GM12873 (cell line): ENCODE data around the gene CFD.

ENCODE experiments used
- TF ChIP-seq, protein P1 (sequence below): IDR thresholded peaks from 2 replicates; pipeline ENCODE4 v1.5.1; 2012; ENCODE audit warnings: low read depth, mild to moderate bottlenecking, moderate library complexity, low read length, control low read depth; ENCODE audit not compliant: insufficient read depth; ENCODE audit errors: missing control alignments

The CFD gene

DNA sequence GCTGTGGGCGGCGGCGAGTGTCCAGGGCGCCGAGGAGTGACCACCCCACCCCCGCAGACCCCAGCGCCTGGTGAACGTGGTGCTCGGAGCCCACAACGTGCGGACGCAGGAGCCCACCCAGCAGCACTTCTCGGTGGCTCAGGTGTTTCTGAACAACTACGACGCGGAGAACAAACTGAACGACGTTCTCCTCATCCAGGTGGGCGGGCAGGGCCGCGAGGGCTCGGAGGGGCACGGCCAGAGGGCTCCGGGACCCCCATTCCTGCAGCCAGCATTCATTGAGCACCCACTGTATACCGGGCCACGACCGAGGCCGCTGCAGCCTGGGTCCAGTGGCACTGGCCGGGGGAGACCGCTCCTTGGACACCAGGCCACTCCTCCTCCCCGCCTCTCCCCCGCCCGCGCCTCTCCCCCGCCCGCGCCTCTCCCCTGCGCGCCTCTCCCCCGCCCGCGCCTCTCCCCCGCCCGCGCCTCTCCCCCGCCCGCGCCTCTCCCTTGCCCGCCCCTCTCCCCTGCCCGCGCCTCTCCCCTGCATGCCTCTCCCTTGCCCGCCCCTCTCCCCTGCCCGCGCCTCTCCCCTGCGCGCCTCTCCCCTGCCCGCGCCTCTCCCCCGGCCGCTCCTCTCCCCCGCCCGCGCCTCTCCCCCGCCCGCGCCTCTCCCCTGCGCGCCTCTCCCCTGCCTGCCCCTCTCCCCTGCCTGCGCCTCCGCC is 15.5 kb upstream of the CFD start:
- TF ChIP-seq, protein P1, sequence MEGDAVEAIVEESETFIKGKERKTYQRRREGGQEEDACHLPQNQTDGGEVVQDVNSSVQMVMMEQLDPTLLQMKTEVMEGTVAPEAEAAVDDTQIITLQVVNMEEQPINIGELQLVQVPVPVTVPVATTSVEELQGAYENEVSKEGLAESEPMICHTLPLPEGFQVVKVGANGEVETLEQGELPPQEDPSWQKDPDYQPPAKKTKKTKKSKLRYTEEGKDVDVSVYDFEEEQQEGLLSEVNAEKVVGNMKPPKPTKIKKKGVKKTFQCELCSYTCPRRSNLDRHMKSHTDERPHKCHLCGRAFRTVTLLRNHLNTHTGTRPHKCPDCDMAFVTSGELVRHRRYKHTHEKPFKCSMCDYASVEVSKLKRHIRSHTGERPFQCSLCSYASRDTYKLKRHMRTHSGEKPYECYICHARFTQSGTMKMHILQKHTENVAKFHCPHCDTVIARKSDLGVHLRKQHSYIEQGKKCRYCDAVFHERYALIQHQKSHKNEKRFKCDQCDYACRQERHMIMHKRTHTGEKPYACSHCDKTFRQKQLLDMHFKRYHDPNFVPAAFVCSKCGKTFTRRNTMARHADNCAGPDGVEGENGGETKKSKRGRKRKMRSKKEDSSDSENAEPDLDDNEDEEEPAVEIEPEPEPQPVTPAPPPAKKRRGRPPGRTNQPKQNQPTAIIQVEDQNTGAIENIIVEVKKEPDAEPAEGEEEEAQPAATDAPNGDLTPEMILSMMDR, result no peak

DNA sequence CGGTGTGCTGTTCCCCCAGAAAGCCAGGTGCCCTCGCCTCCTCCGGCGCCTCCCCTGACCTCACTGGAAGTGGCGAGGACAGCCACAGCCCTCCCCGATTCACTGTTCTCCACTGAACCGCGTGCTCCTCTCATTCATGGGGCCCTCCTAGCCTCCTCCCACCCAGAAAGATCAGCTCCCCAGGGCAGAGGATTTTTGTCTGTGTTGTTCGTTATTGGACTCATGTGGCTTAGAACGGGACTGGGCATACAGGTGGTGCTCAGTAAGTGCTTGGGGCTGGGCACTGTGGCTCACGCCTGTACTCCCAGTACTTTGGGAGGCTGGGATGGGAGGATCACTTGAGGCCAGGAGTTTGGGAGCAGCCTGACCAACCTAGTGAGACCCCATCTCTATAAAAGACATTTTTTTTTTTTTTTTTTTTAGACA is 14.9 kb upstream of the CFD start:
- TF ChIP-seq, protein P1, result no peak

DNA sequence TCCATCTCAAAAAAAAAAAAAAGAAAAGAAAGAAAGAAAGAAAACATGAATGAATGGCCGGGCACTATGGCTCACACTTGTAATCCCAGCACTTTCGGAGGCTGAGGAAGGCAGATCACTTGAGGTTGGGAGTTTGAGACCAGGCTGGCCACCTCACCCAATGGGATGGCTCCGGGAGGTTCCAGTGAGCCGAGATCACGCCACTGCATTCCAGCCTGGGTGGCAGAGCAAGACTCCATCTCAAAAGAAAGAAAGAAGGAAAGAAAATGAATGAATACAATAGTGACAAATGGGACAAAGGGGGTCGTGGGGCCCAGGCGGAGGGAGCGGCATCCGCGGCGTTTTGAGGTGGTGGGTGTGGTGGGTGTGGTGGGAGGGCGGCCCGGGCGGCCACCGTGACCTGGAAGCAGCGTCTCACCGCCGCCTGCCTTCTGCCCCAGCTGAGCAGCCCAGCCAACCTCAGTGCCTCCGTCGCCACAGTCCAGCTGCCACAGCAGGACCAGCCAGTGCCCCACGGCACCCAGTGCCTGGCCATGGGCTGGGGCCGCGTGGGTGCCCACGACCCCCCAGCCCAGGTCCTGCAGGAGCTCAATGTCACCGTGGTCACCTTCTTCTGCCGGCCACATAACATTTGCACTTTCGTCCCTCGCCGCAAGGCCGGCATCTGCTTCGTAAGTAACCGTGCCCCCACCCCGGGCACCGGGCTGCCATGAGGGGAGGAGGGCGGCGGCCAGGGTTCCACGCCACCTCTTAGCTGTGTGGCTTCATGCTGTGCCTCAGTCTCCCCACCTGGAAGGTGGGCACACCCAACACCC is 13.6 kb upstream of the CFD start:
- TF ChIP-seq, protein P1, result no peak

DNA sequence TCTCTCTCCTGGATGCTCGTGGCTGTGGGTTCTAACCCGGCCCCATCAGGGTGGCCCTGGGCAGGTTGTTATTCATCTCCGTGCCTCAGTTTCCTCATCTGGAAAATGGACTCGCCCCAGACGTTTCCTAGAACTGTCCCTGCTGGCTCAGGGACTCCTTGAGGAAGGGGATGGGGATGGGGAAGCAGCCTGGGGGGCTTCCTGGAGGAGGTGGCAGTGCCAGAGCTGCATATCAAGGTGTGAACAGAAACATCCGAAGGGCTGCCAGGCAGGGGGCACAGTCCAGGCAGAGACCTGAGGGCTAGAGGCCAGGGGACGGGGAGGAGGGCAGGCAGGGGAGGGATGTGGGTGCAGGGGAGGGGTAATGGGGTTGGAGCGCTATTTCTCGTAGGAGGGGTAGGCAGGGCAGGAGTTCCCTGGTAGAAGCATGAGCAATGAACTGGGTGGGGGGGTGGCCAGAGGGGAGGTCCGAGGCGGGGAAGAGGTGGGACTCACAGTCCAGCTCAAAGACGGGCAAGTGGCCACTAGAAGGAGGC is 11.0 kb upstream of the CFD start:
- TF ChIP-seq, protein P1, result no peak

DNA sequence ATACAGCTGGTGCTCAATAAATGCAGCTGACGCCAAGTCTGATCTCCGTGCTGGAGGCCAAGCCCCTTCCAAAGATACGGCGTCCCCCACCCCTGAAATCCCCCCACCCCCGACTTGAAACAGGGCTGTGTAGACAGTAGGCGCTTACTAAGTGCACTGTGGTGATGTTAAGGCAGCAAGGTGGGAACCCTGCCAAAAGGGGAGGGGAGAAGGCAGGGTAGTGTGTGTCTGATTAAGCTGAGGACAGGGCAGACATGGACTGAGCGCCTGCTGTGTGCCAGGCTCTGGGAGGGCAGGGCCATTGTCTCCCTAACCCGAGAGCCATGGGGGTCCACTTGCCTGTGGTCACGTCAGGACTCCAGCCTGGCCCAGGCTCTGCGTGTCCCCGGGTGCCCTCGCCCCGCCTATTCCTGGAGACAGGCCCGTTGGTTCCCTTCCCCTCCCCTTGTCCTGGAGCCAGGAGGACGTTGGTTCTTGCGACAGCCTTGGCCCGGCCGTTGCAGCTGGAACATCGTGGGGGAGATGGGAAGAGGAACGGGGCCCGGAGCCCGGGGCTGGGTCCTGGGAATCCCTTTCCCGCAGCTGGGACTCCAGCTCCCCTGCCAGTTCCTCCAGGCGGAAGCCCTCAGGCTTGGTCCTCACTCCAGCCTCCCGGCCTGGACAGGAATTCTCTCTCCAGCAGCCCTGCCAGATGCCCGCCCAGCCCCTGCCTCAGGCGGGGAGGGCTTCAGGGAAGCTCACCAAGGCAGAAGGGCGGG is 9.1 kb upstream of the CFD start:
- TF ChIP-seq, protein P1, result no peak

DNA sequence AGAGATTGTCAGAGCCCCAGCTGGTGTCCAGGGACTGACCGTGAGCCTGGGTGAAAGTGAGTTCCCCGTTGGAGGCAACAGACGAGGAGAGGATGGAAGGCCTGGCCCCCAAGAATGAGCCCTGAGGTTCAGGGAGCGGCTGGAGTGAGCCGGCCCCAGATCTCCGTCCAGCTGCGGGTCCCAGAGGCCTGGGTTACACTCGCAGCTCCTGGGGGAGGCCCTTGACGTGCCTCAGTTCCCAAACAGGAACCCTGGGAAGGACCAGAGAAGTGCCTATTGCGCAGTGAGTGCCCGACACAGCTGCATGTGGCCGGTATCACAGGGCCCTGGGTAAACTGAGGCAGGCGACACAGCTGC is 8.5 kb upstream of the CFD start:
- TF ChIP-seq, protein P1, result no peak
